Gastrocnemius medialis (tissue), 4 donors: ENCODE data around the gene TMEM178A. TPM values are rescaled to one million over a fixed set of nuclear protein-coding genes. Genes with fewer than 3 reads are reported as not detected.

Source experiments
- ATAC-seq, 2 donors: fragments of 150-250 bp; one replicate each; pipeline ENCODE4 v1.9.1; 2016
- DNase-seq, 2 donors: peaks; one replicate each; pipeline ENCODE4 v3.0.0-alpha.2; 2019
- H3K27ac ChIP-seq, 4 donors: fragments of 200-600 bp; sonication (generic); 1 replicate in 1 of 4; 2 replicates in 3 of 4; pipeline ENCODE4 v1.5.1; 2016 to 2018; ENCODE audit warnings: mild to moderate bottlenecking in 2 of 4, moderate library complexity in 1 of 4
- H3K27me3 ChIP-seq, 3 donors: fragments of 200-600 bp; sonication (generic) in 2 of 3; 1 replicate in 1 of 3; 2 replicates in 2 of 3; pipeline versions ENCODE4 v1.5.1 to v1.6.0; 2016 to 2019; ENCODE audit warnings: mild to moderate bottlenecking in 1 of 3, moderate library complexity in 1 of 3
- H3K36me3 ChIP-seq, 2 donors: fragments of 200-600 bp; sonication (generic) in 1 of 2; one replicate each; pipeline ENCODE4 v1.5.1; 2017 to 2018
- H3K4me1 ChIP-seq, 2 donors: fragments of 200-600 bp; sonication (generic) in 1 of 2; one replicate each; pipeline ENCODE4 v1.5.1; 2016 to 2017; ENCODE audit warnings: mild to moderate bottlenecking in 2 of 2
- H3K4me3 ChIP-seq, 4 donors: fragments of 200-600 bp; sonication (generic) in 3 of 4; 1 replicate in 1 of 4; 2 replicates in 3 of 4; pipeline ENCODE4 v1.5.1; 2016 to 2019; ENCODE audit warnings: mild to moderate bottlenecking in 2 of 4
- H3K9me3 ChIP-seq, 3 donors: fragments of 200-600 bp; sonication (generic) in 2 of 3; 1 replicate in 1 of 3; 2 replicates in 2 of 3; pipeline ENCODE4 v1.5.1; 2016 to 2019
- CTCF ChIP-seq, 5 experiments: fragments of 450-650 bp in 3 of 5; fragments of 200-600 bp in 2 of 5; sonication (generic) in 2 of 5; IDR thresholded peaks in 4 of 5; conservative IDR thresholded peaks in 1 of 5; 1 replicate in 4 of 5; 2 replicates in 1 of 5; pipeline ENCODE4 v1.5.1; 2016 to 2019; ENCODE audit warnings: antibody characterized with exemption in 5 of 5, mild to moderate bottlenecking in 3 of 5, moderate library complexity in 3 of 5
- POLR2A ChIP-seq, 2 donors: fragments of 450-650 bp; IDR thresholded peaks; one replicate each; pipeline ENCODE4 v1.6.1; 2017; ENCODE audit warnings: antibody characterized with exemption in 2 of 2, mild to moderate bottlenecking in 2 of 2, moderate library complexity in 2 of 2
- in situ Hi-C, 4 donors: fragments of 200-750 bp; cut with MboI; loops; one replicate each; pipeline versions ENCODE4 v1.15.0 to v1.8.0; 2017; ENCODE audit warnings: low sequenced_read_pairs in 4 of 4
- intact Hi-C: fragments of 100-400 bp; cut with DNase I; formaldehyde crosslinking; loops from one replicate; pipeline ENCODE4 v1.15.1; 2023; ENCODE audit warnings: low total_unique reads
- total RNA-seq, 4 donors: library from RNA; depleted of rRNA; stranded (reverse); fragments of >200 nt; gene quantifications; one replicate each; pipeline versions ENCODE4 v1.1.0 to v1.2.3, GENCODE V29; 2016

Gene TMEM178A
- total RNA-seq, 4 donors from 2014 or later, result 0.42 TPM; not detected in 3

GRCh38 chr2:39704540-39704939, 38.8 kb downstream of the TMEM178A start:
- H3K9me3 ChIP-seq, result peaks cover 0 to 17% (median 0%) of the 10 kb centered on the region in 3 donors
- no peak for ATAC-seq
- no peak overlapping the region for H3K27ac ChIP-seq
- DNase-seq, result no peak
- no peaks in the 10 kb centered on the region for H3K27me3 ChIP-seq
- intact Hi-C loops (no loop called here), in situ Hi-C loops (no loop called here)
- no peaks in the 10 kb centered on the region for H3K36me3 ChIP-seq
- no peaks in the 10 kb centered on the region for H3K4me1 ChIP-seq
- TF ChIP-seq CTCF (IDR thresholded peaks at IDR 0.05 in 4 of 5, conservative IDR thresholded peaks at IDR 0.05 in 1 of 5) (no peak), POLR2A (IDR thresholded peaks at IDR 0.05) (no peak)
- H3K4me3 ChIP-seq, result no peak overlapping the region

- in situ Hi-C loops, result no loop called here
- TF ChIP-seq POLR2A (IDR thresholded peaks at IDR 0.05) (no peak), CTCF (IDR thresholded peaks at IDR 0.05 in 4 of 5, conservative IDR thresholded peaks at IDR 0.05 in 1 of 5) (no peak)
- intact Hi-C loops, result no loop called here
- H3K36me3 ChIP-seq, result no peaks in the 10 kb centered on the region
- ATAC-seq (no peak), DNase-seq (no peak)
- H3K27me3 ChIP-seq, result no peaks in the 10 kb centered on the region
- H3K27ac ChIP-seq, result no peak overlapping the region
- peaks cover 0 to 17% (median 0%) of the 10 kb centered on the region in 3 donors for H3K9me3 ChIP-seq
- no peaks in the 10 kb centered on the region for H3K4me1 ChIP-seq
- no peak overlapping the region for H3K4me3 ChIP-seq
Observed at GRCh38 chr2:39705638-39706037, 39.9 kb downstream of the TMEM178A start.

GRCh38 chr2:39706312-39706711, 40.6 kb downstream of the TMEM178A start:
- H3K4me3 ChIP-seq, result no peak overlapping the region
- no peaks in the 10 kb centered on the region for H3K36me3 ChIP-seq
- in situ Hi-C loops (no loop called here), intact Hi-C loops (no loop called here)
- no peaks in the 10 kb centered on the region for H3K27me3 ChIP-seq
- ATAC-seq (no peak), DNase-seq (no peak)
- no peaks in the 10 kb centered on the region for H3K4me1 ChIP-seq
- TF ChIP-seq POLR2A (IDR thresholded peaks at IDR 0.05), result no peak
- no peak for TF ChIP-seq CTCF (IDR thresholded peaks at IDR 0.05 in 4 of 5, conservative IDR thresholded peaks at IDR 0.05 in 1 of 5)
- H3K27ac ChIP-seq, result no peak overlapping the region
- peaks cover 0 to 13% (median 0%) of the 10 kb centered on the region in 3 donors for H3K9me3 ChIP-seq

- Histone ChIP-seq H3K27me3 (no peaks in the 10 kb centered on the region), H3K9me3 (peaks cover 0 to 7% (median 0%) of the 10 kb centered on the region in 3 donors), H3K4me1 (no peaks in the 10 kb centered on the region), H3K36me3 (no peaks in the 10 kb centered on the region), H3K4me3 (no peak overlapping the region), H3K27ac (no peak overlapping the region)
- no peak for TF ChIP-seq CTCF (IDR thresholded peaks at IDR 0.05 in 4 of 5, conservative IDR thresholded peaks at IDR 0.05 in 1 of 5)
- TF ChIP-seq POLR2A (IDR thresholded peaks at IDR 0.05), result no peak
- ATAC-seq, result no peak
- in situ Hi-C loops, result no loop called here
- no peak for DNase-seq
- intact Hi-C loops, result no loop called here
Observed at GRCh38 chr2:39706945-39707344, 41.2 kb downstream of the TMEM178A start.

- in situ Hi-C loops (no loop called here), intact Hi-C loops (no loop called here)
- TF ChIP-seq POLR2A (IDR thresholded peaks at IDR 0.05), result no peak
- no peak for TF ChIP-seq CTCF (IDR thresholded peaks at IDR 0.05 in 4 of 5, conservative IDR thresholded peaks at IDR 0.05 in 1 of 5)
- H3K4me3 ChIP-seq, result no peak overlapping the region
- H3K4me1 ChIP-seq, result no peaks in the 10 kb centered on the region
- H3K36me3 ChIP-seq, result no peaks in the 10 kb centered on the region
- H3K27ac ChIP-seq, result no peak overlapping the region
- H3K27me3 ChIP-seq, result no peaks in the 10 kb centered on the region
- ATAC-seq (no peak), DNase-seq (no peak)
- no peaks in the 10 kb centered on the region for H3K9me3 ChIP-seq
Observed at GRCh38 chr2:39708003-39708402, 42.3 kb downstream of the TMEM178A start.
